ENCODE results near the gene EPG5. TPM values are rescaled to one million over a fixed set of nuclear protein-coding genes. Genes with fewer than 3 reads are reported as not detected.

EPG5 gene
- total and polyA plus RNA-seq, 9 of the 15 experiments (the other 6 are each of a cell fraction or from before 2014, with no cell fraction given) = 1.3 to 10.7 (median 5.2) TPM

GRCh38 chr18:45856531-45856930 lies 110.6 kb downstream of the EPG5 start (continued):
- TF ChIP-seq IRF9 (tag; IDR thresholded peaks at IDR 0.05) (no peak), MAFG (tag; conservative IDR thresholded peaks at IDR 0.05) (peak; percentile 77), ZBTB9 (CRISPR knock-in tag; IDR thresholded peaks at IDR 0.05) (no peak), ZNF316 (IDR thresholded peaks at IDR 0.05) (peak; percentile 84)

GRCh38 chr18:45854036-45854586 lies 113.0 kb downstream of the EPG5 start:
- Histone ChIP-seq H3K27me3 (ENCODE audit: control insufficient read depth in 2 of 2, insufficient read depth in 2 of 2, low read length in 2 of 2) (no peaks in the 10 kb centered on the region), H3K27ac (ENCODE audit: extremely low read depth, low read depth, low read length) (no peak overlapping the region), H3K36me3 (ENCODE audit: control insufficient read depth, insufficient read depth, low read length) (peaks cover 36% of the 10 kb centered on the region; the same call in 2 of the 3 replicates), H4K20me1 (replicated peaks; ENCODE audit: control insufficient read depth, insufficient read depth, low read length) (no peaks in the 10 kb centered on the region; the same call in 1 of the 2 replicates), H3K9me1 (ENCODE audit: control insufficient read depth, insufficient read depth, low read length) (no peaks in the 10 kb centered on the region), H3K9me3 (replicated peaks; ENCODE audit: control insufficient read depth, insufficient read depth, low read depth, low read length) (no peaks in the 10 kb centered on the region), H3K4me1 (replicated peaks in 1 of 2; ENCODE audit: control insufficient read depth in 2 of 2, insufficient read depth in 2 of 2, low read length in 2 of 2) (no peaks in the 10 kb centered on the region), H3K4me3 (no peak overlapping the region), H3K79me2 (ENCODE audit: control insufficient read depth, insufficient read depth, low read length) (no peaks in the 10 kb centered on the region), H3K9ac (ENCODE audit: insufficient read depth in 1 of 2, low read depth in 2 of 2, low read length in 2 of 2) (no peak overlapping the region), H2AFZ (ENCODE audit: low read depth, low read length) (no peak overlapping the region), H3K4me2 (ENCODE audit: insufficient read depth, low read length) (no peak overlapping the region)
- 62% methylated on average over 2 of the region's 2 CpGs for WGBS (ENCODE audit: insufficient coverage, low coverage, missing lambda C conversion rate)
- in situ Hi-C loops (cut with MboI) (no loop called here), intact Hi-C loops (cut with micrococcal nuclease) (no loop called here)
- ChIA-PET CTCF (ENCODE audit: low intra/inter-chr PET ratio) (no interaction called here), POLR2A (interaction anchor here (1.5 kb wide), 1 partner anchor 18 kb away, joined by 3 read pairs; no protein-coding TSS in a partner anchor)
- no peak for TF ChIP-seq MEF2A (IDR thresholded peaks at IDR 0.05; ENCODE audit: control insufficient read depth, low read depth, low read length)
- no peak for TF ChIP-seq BHLHE40 (IDR thresholded peaks at IDR 0.05; ENCODE audit: low read length)
- TF ChIP-seq ZNF431 (CRISPR knock-in tag; IDR thresholded peaks at IDR 0.05) = no peak
- no peak for TF ChIP-seq RNF219 (CRISPR knock-in tag; IDR thresholded peaks at IDR 0.05)
- no peak for TF ChIP-seq RUNX1 (IDR thresholded peaks at IDR 0.05; ENCODE audit: low read depth)
- no peak for TF ChIP-seq E2F1 (CRISPR knock-in tag; IDR thresholded peaks at IDR 0.05)
- no peak for FAIRE-seq
- no peak for DNase-seq (ENCODE audit: extremely low read depth in 1 of 4, low spot score in 3 of 4)
- no peak for ATAC-seq
- BruUV-seq (replicated peaks) = no TSS peak
